GM19452 (cell line): ENCODE data around the gene LIFR.

ENCODE experiments used
- ATAC-seq: cut with Tn5 transposase; IDR thresholded peaks from one replicate; pipeline ENCODE4 v1.9.1; 2021; ENCODE audit not compliant: unreplicated experiment

Gene LIFR

GRCh38 chr5:38467353-38468040 is 88.9 kb downstream of the LIFR start:
- no peak for ATAC-seq

- no peak for ATAC-seq
Observed at GRCh38 chr5:38466424-38467189, 89.8 kb downstream of the LIFR start.

DNA sequence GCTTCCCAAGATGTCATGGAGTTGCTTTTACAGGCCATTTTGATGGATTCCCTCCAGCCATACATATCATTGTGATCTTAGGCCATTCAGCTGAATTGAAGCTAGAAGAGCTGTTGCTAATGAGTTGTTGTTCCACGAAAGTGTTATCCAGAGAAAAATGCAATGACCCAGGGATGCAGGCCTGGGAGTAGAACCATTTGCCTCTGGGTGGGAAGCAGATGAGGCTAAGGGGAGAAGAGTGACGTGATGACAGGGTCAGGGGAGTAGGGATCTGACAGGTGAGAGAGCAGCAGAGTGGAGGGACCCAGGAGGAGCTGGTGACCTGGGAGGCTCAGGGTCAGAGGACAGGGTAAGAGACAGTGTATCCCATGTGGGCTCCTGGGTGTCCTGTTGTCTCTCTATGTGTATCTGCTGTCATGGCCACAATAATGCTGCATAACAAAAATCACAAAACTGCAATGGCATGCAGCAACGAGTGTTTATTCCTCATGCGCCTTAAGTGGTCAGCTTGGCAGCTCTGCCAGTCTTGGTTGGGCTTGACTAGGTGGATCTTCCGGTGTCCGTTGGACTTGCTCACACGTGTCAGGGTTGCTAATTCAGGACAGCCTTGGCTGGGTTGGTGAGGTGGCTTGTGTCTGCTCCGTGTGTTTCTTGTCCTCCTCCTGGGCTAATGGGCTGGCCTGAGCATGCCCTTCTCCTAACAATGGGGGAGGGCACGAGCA is 90.6 kb downstream of the LIFR start:
- ATAC-seq: no peak

DNA sequence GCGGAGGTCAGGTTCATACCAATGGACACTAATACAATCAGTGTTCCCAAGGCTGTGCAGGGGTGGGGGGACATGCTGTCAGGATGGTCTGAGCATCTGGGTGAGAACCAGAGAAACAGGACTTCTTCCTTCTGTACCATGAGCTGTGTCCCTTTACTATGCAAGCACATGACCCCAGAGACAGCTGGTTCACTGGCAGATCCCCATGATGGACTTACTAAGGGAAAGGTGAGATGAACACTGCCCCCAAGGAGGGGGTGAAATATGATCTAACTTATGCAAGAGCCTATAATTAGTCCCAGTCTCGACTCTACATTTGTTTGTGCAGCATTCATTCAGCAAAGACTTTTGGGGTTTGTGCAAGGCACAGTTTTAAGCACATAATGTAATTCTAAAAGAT is 91.4 kb downstream of the LIFR start:
- ATAC-seq: no peak

- no peak for ATAC-seq
Observed at GRCh38 chr5:38463634-38464521, 92.6 kb downstream of the LIFR start.

DNA sequence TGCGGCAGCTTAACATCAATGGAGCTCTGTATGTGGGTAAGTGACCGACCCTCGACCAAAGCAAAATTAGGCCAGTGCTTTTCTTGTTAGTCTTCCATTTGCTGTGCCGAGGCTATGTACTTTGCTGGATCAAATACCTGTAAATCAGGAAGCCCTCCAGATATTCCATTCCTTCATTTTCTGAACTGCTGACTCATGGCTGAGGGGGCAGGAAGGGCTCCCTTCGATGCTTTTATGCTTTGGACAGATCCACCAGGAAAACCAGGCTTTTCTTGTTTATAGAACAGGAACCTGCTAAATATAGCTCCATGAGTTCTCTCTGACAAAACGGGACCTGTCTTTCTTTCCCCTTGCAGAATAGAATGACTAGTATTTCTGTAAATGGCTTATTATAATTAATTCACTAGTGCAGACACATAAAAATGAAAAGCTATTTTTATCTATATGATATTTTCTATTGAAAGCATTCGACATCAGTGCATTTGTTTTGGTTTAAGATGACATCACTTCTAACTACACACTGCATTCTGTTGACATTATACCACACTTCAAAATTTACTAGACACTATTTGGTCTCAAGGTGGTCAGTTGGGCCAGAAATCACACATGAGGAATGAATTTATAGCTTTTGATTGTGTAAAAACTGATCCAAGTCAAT is 93.3 kb downstream of the LIFR start:
- ATAC-seq: no peak

DNA sequence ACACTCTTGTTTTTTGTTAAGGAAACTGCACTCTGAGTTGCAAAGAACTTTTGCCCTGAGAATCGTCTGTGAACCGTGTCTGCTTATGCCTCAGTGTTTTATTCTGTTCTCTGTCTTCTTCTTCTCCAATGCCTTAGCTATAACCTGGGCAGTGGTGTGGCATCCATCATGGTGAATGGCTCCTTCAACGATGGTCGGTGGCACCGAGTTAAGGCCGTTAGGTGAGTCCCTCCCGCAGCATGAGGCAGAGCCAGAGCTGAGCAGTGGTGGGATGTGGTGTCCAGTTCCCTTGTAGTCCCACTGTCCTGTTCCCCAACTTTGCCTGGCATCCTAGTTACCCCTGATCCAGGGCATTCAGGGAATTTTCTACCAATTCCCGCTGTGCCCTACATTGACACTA is 98.3 kb downstream of the LIFR start:
- ATAC-seq: no peak

- no peak for ATAC-seq
Observed at GRCh38 chr5:38456657-38457399, 99.6 kb downstream of the LIFR start.

DNA sequence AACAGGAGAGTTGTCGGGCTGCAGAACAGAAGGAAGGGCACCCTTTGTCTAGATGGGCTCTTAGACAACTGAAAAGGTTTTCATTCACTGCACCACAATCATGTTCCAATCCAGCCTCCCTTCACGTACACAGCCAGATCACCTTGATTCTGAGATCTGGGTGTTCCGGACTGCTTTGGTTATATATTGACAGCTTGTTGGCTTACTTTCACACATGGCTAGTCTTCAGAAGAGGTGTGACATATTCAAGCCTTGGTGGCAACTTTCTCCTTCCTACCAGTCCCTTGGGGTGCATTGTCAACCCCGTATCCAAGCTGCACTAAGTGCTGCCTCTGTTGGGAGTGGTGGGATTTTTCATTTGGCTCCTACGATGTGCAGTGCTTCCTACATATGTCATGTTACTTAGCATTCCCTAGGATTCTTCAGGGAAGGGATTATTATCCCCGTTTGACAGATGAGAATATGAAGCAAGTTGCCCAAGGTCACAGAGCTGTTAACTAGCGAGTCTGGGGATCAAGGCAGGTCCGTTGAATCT is 100.6 kb downstream of the LIFR start:
- ATAC-seq: peak; percentile 67

GRCh38 chr5:38453921-38454320 is 102.5 kb downstream of the LIFR start:
- peak; percentile 2 for ATAC-seq

- peak; percentile 96 for ATAC-seq
Observed at GRCh38 chr5:38453506-38453905, 102.9 kb downstream of the LIFR start.

GRCh38 chr5:38452201-38452600 is 104.2 kb downstream of the LIFR start:
- ATAC-seq: no peak

- ATAC-seq: no peak
Observed at GRCh38 chr5:38451074-38451725, 105.2 kb downstream of the LIFR start.

GRCh38 chr5:38450627-38451026 is 105.8 kb downstream of the LIFR start:
- ATAC-seq: no peak

GRCh38 chr5:38448568-38449350 is 107.7 kb downstream of the LIFR start:
- ATAC-seq: no peak

DNA sequence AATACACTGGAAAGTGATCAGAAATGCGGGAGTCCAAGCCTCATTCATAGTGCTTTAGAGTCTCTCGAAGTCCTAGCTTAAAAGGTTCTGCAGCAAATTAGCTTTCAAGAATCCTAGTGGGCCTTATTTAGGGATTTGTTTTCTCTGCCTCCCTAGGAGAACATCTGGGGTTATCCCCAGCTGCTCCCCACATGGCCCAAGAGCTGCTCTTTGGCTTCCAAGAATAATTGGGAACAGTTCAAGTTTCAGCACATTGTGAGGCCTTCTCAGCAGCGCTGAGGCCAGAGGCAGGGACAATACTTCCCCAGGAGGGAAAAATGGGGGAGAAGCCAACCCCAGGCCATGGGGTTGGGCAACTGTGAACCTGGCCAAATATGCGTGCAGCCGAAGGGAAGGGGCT is 108.7 kb downstream of the LIFR start:
- no peak for ATAC-seq

DNA sequence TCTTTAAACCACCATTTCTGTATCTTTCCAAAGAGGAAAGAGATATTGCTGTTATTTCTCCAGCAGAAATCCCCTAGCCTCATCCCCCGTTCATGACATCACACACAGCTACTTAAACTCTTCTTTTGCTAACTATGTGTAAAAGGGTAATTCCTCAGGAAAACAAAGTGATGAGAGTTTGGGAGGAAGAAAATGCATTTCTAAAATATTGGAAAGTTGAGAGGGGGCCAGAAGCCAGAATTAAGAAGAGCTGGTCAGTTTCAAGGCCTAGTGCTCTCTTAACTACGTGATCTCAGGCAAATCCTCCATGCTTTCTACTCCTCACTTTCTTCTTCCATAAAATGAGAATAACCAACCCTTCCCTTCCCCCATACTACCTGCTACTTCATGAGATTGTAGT is 109.4 kb downstream of the LIFR start:
- ATAC-seq: no peak

DNA sequence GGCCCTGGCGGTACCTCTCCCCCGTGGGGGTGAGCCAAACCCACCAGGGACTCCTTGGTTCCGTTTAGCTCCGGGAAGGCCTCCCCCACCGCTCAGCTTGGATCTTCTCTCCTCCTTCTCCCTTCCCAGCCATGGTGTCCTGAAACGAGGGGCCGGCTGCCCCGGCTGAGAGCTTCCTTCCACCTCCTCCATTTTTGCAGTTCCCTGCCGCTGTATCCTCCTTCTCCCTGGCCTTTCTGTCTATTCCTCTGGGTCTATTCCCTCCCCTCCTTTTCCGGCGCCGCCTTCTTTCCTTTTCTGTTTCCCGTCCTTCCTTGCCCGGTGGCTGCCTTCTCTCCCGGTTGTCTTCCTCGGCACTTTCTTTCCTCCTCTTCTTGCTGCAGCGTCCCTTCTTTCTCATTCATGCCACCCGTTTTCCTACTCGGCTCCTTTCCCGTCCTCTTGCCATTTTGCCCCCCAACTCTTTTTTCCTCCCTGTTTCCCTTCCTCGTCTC is 110.4 kb downstream of the LIFR start:
- ATAC-seq: no peak
